ENCODE measurements around the gene TTC33. TPM values are rescaled to one million over a fixed set of nuclear protein-coding genes. Genes with fewer than 3 reads are reported as not detected.

The TTC33 gene
- total RNA-seq, 1 donor from 2014 or later: 7.6 TPM

GRCh38 chr5:40631236-40631635, 124.5 kb downstream of the TTC33 start:
- DNase-seq (ENCODE audit: low read depth): no peak
- no peak overlapping the region for H3K4me3 ChIP-seq (ENCODE audit: low read depth, low read length)
- TF ChIP-seq CTCF (conservative IDR thresholded peaks at IDR 0.05; ENCODE audit: low read depth, low read length): no peak

- DNase-seq (ENCODE audit: low read depth): no peak
- TF ChIP-seq CTCF (conservative IDR thresholded peaks at IDR 0.05; ENCODE audit: low read depth, low read length): no peak
- no peak overlapping the region for H3K4me3 ChIP-seq (ENCODE audit: low read depth, low read length)
Measured at GRCh38 chr5:40630126-40630525, 125.6 kb downstream of the TTC33 start.

GRCh38 chr5:40628407-40628806, 127.4 kb downstream of the TTC33 start:
- TF ChIP-seq CTCF (conservative IDR thresholded peaks at IDR 0.05; ENCODE audit: low read depth, low read length): no peak
- no peak for DNase-seq (ENCODE audit: low read depth)
- H3K4me3 ChIP-seq (ENCODE audit: low read depth, low read length): no peak overlapping the region

- no peak for DNase-seq (ENCODE audit: low read depth)
- no peak overlapping the region for H3K4me3 ChIP-seq (ENCODE audit: low read depth, low read length)
- TF ChIP-seq CTCF (conservative IDR thresholded peaks at IDR 0.05; ENCODE audit: low read depth, low read length): no peak
Measured at GRCh38 chr5:40627706-40628105, 128.1 kb downstream of the TTC33 start.

GRCh38 chr5:40626801-40627200, 129.0 kb downstream of the TTC33 start:
- no peak for DNase-seq (ENCODE audit: low read depth)
- no peak overlapping the region for H3K4me3 ChIP-seq (ENCODE audit: low read depth, low read length)
- no peak for TF ChIP-seq CTCF (conservative IDR thresholded peaks at IDR 0.05; ENCODE audit: low read depth, low read length)

- no peak for DNase-seq (ENCODE audit: low read depth)
- no peak for TF ChIP-seq CTCF (conservative IDR thresholded peaks at IDR 0.05; ENCODE audit: low read depth, low read length)
- H3K4me3 ChIP-seq (ENCODE audit: low read depth, low read length): no peak overlapping the region
Measured at GRCh38 chr5:40623480-40624420, 132.0 kb downstream of the TTC33 start.
